Hepatocyte (in vitro differentiated cells): ENCODE results near the gene EXOC5. TPM values are rescaled to one million over a fixed set of nuclear protein-coding genes. Genes with fewer than 3 reads are reported as not detected.
A peak's percentile ranks its signal among the peaks of the same experiment; 100 is the strongest.

Source experiments
- DNase-seq: peaks from one replicate; pipeline ENCODE4 v3.0.0-alpha.2; 2016; ENCODE audit warnings: low spot score
- H2AFZ ChIP-seq: fragments of 200-600 bp; sonication (generic); 2 replicates; pipeline ENCODE4 v1.6.0; 2016; ENCODE audit warnings: antibody characterized with exemption, mild to moderate bottlenecking
- H3K27ac ChIP-seq: fragments of 200-600 bp; sonication (generic); 2 replicates; pipeline ENCODE4 v1.5.1; 2016; ENCODE audit warnings: mild to moderate bottlenecking
- H3K27me3 ChIP-seq: fragments of 200-600 bp; sonication (generic); 2 replicates; pipeline ENCODE4 v1.6.1; 2016
- H3K36me3 ChIP-seq: fragments of 200-600 bp; sonication (generic); replicated peaks from 2 replicates; pipeline ENCODE4 v1.5.1; 2016; ENCODE audit warnings: low read depth; ENCODE audit not compliant: insufficient read depth
- H3K4me1 ChIP-seq: fragments of 200-600 bp; sonication (generic); 2 replicates; pipeline ENCODE4 v1.5.1; 2016; ENCODE audit warnings: mild to moderate bottlenecking, moderate library complexity; ENCODE audit not compliant: insufficient read depth
- H3K4me2 ChIP-seq: fragments of 200-600 bp; sonication (generic); 2 replicates; pipeline ENCODE4 v1.6.0; 2016
- H3K4me3 ChIP-seq: fragments of 200-600 bp; sonication (generic); 2 replicates; pipeline ENCODE4 v1.5.1; 2016; ENCODE audit warnings: mild to moderate bottlenecking
- H3K79me2 ChIP-seq: fragments of 200-600 bp; sonication (generic); 2 replicates; pipeline ENCODE4 v1.6.0; 2017; ENCODE audit warnings: mild to moderate bottlenecking
- H3K9me2 ChIP-seq: fragments of 200-600 bp; sonication (generic); replicated peaks from 2 replicates; pipeline ENCODE4 v1.6.0; 2017; ENCODE audit warnings: mild to moderate bottlenecking; ENCODE audit not compliant: insufficient read depth
- H3K9me3 ChIP-seq: fragments of 200-600 bp; sonication (generic); 2 replicates; pipeline ENCODE4 v1.5.1; 2016; ENCODE audit warnings: low read depth, mild to moderate bottlenecking
- H4K20me1 ChIP-seq: fragments of 200-600 bp; sonication (generic); 2 replicates; pipeline ENCODE4 v1.6.0; 2016; ENCODE audit warnings: mild to moderate bottlenecking; ENCODE audit not compliant: insufficient read depth, poor library complexity, severe bottlenecking
- CTCF ChIP-seq: fragments of 200-600 bp; sonication (generic); IDR thresholded peaks from 2 replicates; pipeline ENCODE4 v1.5.1; 2016; ENCODE audit warnings: antibody characterized with exemption, mild to moderate bottlenecking; ENCODE audit not compliant: poor library complexity
- EZH2 ChIP-seq: fragments of 200-600 bp; sonication (generic); IDR thresholded peaks from 2 replicates; pipeline ENCODE4 v1.6.1; 2016; ENCODE audit warnings: antibody characterized with exemption, mild to moderate bottlenecking, borderline replicate concordance
- EZH2phosphoT487 ChIP-seq: fragments of 200-600 bp; sonication (generic); IDR thresholded peaks from one replicate; pipeline ENCODE4 v1.6.1; 2018; ENCODE audit warnings: antibody characterized with exemption, mild to moderate bottlenecking, low read depth, moderate library complexity; ENCODE audit not compliant: unreplicated experiment, severe bottlenecking
- WGBS: methylation state at CpG from one replicate; pipeline ENCODE4 v1.1.6; 2016; ENCODE audit warnings: low lambda C conversion rate; ENCODE audit errors: missing lambda C conversion rate; 5-methylcytosine and 5-hydroxymethylcytosine counted together
- polyA plus RNA-seq: library from polyadenylated mRNA; unstranded; fragments of >200 nt; fragmentation: Nextera tagmentation; extraction: Ambion mirVana; gene quantifications from 2 replicates; pipeline ENCODE4 v1.2.1, GENCODE V29; 2016
- total RNA-seq: library from RNA; depleted of rRNA; stranded (reverse); fragments of >200 nt; gene quantifications from 2 replicates; pipeline ENCODE4 v1.2.3, GENCODE V29; 2014

Gene EXOC5
- total and polyA plus RNA-seq, 2 experiments from 2014 or later = 31.4 to 51.8 TPM

- no peaks in the 10 kb centered on the region for H3K79me2 ChIP-seq
- no peaks in the 10 kb centered on the region for H3K9me3 ChIP-seq
- H3K4me3 ChIP-seq = no peak overlapping the region
- 97% methylated on average over 1 of the region's 1 CpG for WGBS
- H4K20me1 ChIP-seq = no peaks in the 10 kb centered on the region
- H3K4me2 ChIP-seq = no peak overlapping the region
- peak; percentile 11 for DNase-seq
- H3K36me3 ChIP-seq = no peaks in the 10 kb centered on the region
- H3K27me3 ChIP-seq = no peaks in the 10 kb centered on the region
- no peaks in the 10 kb centered on the region for H3K4me1 ChIP-seq
- H2AFZ ChIP-seq = no peak overlapping the region
- no peak overlapping the region for H3K27ac ChIP-seq
- TF ChIP-seq EZH2 (no peak), CTCF (peak; percentile 46), EZH2phosphoT487 (no peak)
- H3K9me2 ChIP-seq = no peaks in the 10 kb centered on the region
Measured at GRCh38 chr14:57293866-57294837, 25.4 kb upstream of the EXOC5 start.

GRCh38 chr14:57291692-57292647 lies 23.3 kb upstream of the EXOC5 start:
- H3K4me1 ChIP-seq = no peaks in the 10 kb centered on the region
- H2AFZ ChIP-seq = no peak overlapping the region
- H3K27ac ChIP-seq = no peak overlapping the region
- H3K79me2 ChIP-seq = no peaks in the 10 kb centered on the region
- no peaks in the 10 kb centered on the region for H3K27me3 ChIP-seq
- TF ChIP-seq EZH2 = no peak
- no peak for TF ChIP-seq CTCF
- no peak for TF ChIP-seq EZH2phosphoT487
- H3K9me2 ChIP-seq = no peaks in the 10 kb centered on the region
- no peaks in the 10 kb centered on the region for H4K20me1 ChIP-seq
- WGBS = 40% methylated on average over 6 of the region's 6 CpGs
- no peaks in the 10 kb centered on the region for H3K36me3 ChIP-seq
- no peak overlapping the region for H3K4me3 ChIP-seq
- DNase-seq = no peak
- no peak overlapping the region for H3K4me2 ChIP-seq
- no peaks in the 10 kb centered on the region for H3K9me3 ChIP-seq

- no peak overlapping the region for H2AFZ ChIP-seq
- no peak overlapping the region for H3K4me3 ChIP-seq
- DNase-seq = peak; percentile 33
- no peaks in the 10 kb centered on the region for H3K9me3 ChIP-seq
- no peaks in the 10 kb centered on the region for H4K20me1 ChIP-seq
- TF ChIP-seq CTCF = no peak
- TF ChIP-seq EZH2phosphoT487 = no peak
- no peak for TF ChIP-seq EZH2
- no peaks in the 10 kb centered on the region for H3K79me2 ChIP-seq
- no peaks in the 10 kb centered on the region for H3K9me2 ChIP-seq
- no peaks in the 10 kb centered on the region for H3K4me1 ChIP-seq
- H3K36me3 ChIP-seq = no peaks in the 10 kb centered on the region
- 38% methylated on average over 5 of the region's 5 CpGs for WGBS
- peak overlapping the region; percentile 30 for H3K4me2 ChIP-seq
- no peaks in the 10 kb centered on the region for H3K27me3 ChIP-seq
- H3K27ac ChIP-seq = no peak overlapping the region
Measured at GRCh38 chr14:57290751-57291150, 22.0 kb upstream of the EXOC5 start.
